ENCODE data around the gene TOM1L1. TPM values are rescaled to one million over a fixed set of nuclear protein-coding genes. Genes with fewer than 3 reads are reported as not detected.
A peak's percentile ranks its signal among the peaks of the same experiment; 100 is the strongest.

Gene TOM1L1
- total RNA-seq, 1 experiment from 2014 or later: 48.1 TPM

- peak overlapping the region; percentile 86 for H3K4me2 ChIP-seq (ENCODE audit: low read length)
- no peaks in the 10 kb centered on the region for H4K20me1 ChIP-seq (ENCODE audit: low read length)
- H3K79me2 ChIP-seq (ENCODE audit: low read length): peaks cover 86% of the 10 kb centered on the region
- H3K27me3 ChIP-seq (ENCODE audit: low read length): no peaks in the 10 kb centered on the region
- TF ChIP-seq CTCF (conservative IDR thresholded peaks at IDR 0.05; ENCODE audit: low read depth, low read length) (no peak), EZH2phosphoT487 (IDR thresholded peaks at IDR 0.05; ENCODE audit: borderline replicate concordance, low read length) (no peak), EZH2 (IDR thresholded peaks at IDR 0.05; ENCODE audit: low read length, unreplicated experiment) (no peak)
- CTCF ChIA-PET: no interaction called here
- peaks cover 24% of the 10 kb centered on the region for H3K4me1 ChIP-seq (ENCODE audit: insufficient read depth, low read length)
- H2AFZ ChIP-seq (ENCODE audit: low read length): peak overlapping the region; percentile 96
- POLR2A ChIA-PET (ENCODE audit: unreplicated experiment): no interaction called here
- BruUV-seq (replicated peaks): no TSS peak
- H3K4me3 ChIP-seq (ENCODE audit: low read length): peak overlapping the region; percentile 92
- H3K9me2 ChIP-seq (replicated peaks; ENCODE audit: low read length): no peaks in the 10 kb centered on the region
- DNase-seq (no peak), ATAC-seq (no peak)
- no peak overlapping the region for H3K27ac ChIP-seq (ENCODE audit: low read length)
- peaks cover 4% of the 10 kb centered on the region; the same call in 1 of the 2 replicates for H3K36me3 ChIP-seq (ENCODE audit: low read depth, low read length)
- no peaks in the 10 kb centered on the region for H3F3A ChIP-seq (ENCODE audit: low read length, unreplicated experiment)
- intact Hi-C loops (cut with micrococcal nuclease): loop anchor here (2.0 kb wide), 1 partner anchor 35 kb away; no protein-coding TSS in a partner anchor
- H3K9me3 ChIP-seq (ENCODE audit: low read length): no peaks in the 10 kb centered on the region
- peak overlapping the region; percentile 91 for H3K9ac ChIP-seq (ENCODE audit: low read length)
Observed at GRCh38 chr17:54969658-54970572, 69.3 kb downstream of the TOM1L1 start.

GRCh38 chr17:54971147-54971546 lies 70.5 kb downstream of the TOM1L1 start:
- Histone ChIP-seq H3K36me3 (ENCODE audit: low read depth, low read length) (no peaks in the 10 kb centered on the region), H2AFZ (ENCODE audit: low read length) (no peak overlapping the region), H3K9ac (ENCODE audit: low read length) (no peak overlapping the region), H3K9me2 (replicated peaks; ENCODE audit: low read length) (no peaks in the 10 kb centered on the region), H3K4me1 (ENCODE audit: insufficient read depth, low read length) (peaks cover 23% of the 10 kb centered on the region), H3K4me3 (ENCODE audit: low read length) (no peak overlapping the region), H3K9me3 (ENCODE audit: low read length) (no peaks in the 10 kb centered on the region), H3K27me3 (ENCODE audit: low read length) (no peaks in the 10 kb centered on the region), H3K4me2 (ENCODE audit: low read length) (no peak overlapping the region), H4K20me1 (ENCODE audit: low read length) (no peaks in the 10 kb centered on the region), H3K27ac (ENCODE audit: low read length) (no peak overlapping the region), H3K79me2 (ENCODE audit: low read length) (peaks cover 73% of the 10 kb centered on the region), H3F3A (ENCODE audit: low read length, unreplicated experiment) (no peaks in the 10 kb centered on the region)
- intact Hi-C loops (cut with micrococcal nuclease): no loop called here
- DNase-seq (no peak), ATAC-seq (no peak)
- no TSS peak for BruUV-seq (replicated peaks)
- ChIA-PET CTCF (no interaction called here), POLR2A (ENCODE audit: unreplicated experiment) (no interaction called here)
- TF ChIP-seq CTCF (conservative IDR thresholded peaks at IDR 0.05; ENCODE audit: low read depth, low read length) (no peak), EZH2 (IDR thresholded peaks at IDR 0.05; ENCODE audit: low read length, unreplicated experiment) (no peak), EZH2phosphoT487 (IDR thresholded peaks at IDR 0.05; ENCODE audit: borderline replicate concordance, low read length) (no peak)

GRCh38 chr17:54971901-54972300 lies 71.2 kb downstream of the TOM1L1 start:
- CTCF ChIA-PET: no interaction called here
- Histone ChIP-seq H3K4me3 (ENCODE audit: low read length) (no peak overlapping the region), H3K27ac (ENCODE audit: low read length) (no peak overlapping the region), H3K9ac (ENCODE audit: low read length) (no peak overlapping the region), H3K4me2 (ENCODE audit: low read length) (no peak overlapping the region), H3K79me2 (ENCODE audit: low read length) (peaks cover 66% of the 10 kb centered on the region), H3K9me3 (ENCODE audit: low read length) (no peaks in the 10 kb centered on the region), H2AFZ (ENCODE audit: low read length) (no peak overlapping the region), H3K27me3 (ENCODE audit: low read length) (no peaks in the 10 kb centered on the region), H3K4me1 (ENCODE audit: insufficient read depth, low read length) (peaks cover 15% of the 10 kb centered on the region), H3K9me2 (replicated peaks; ENCODE audit: low read length) (no peaks in the 10 kb centered on the region), H3K36me3 (ENCODE audit: low read depth, low read length) (no peaks in the 10 kb centered on the region), H3F3A (ENCODE audit: low read length, unreplicated experiment) (no peaks in the 10 kb centered on the region), H4K20me1 (ENCODE audit: low read length) (no peaks in the 10 kb centered on the region)
- DNase-seq: no peak
- POLR2A ChIA-PET (ENCODE audit: unreplicated experiment): no interaction called here
- ATAC-seq: no peak
- no peak for TF ChIP-seq CTCF (conservative IDR thresholded peaks at IDR 0.05; ENCODE audit: low read depth, low read length)
- TF ChIP-seq EZH2 (IDR thresholded peaks at IDR 0.05; ENCODE audit: low read length, unreplicated experiment): no peak
- no peak for TF ChIP-seq EZH2phosphoT487 (IDR thresholded peaks at IDR 0.05; ENCODE audit: borderline replicate concordance, low read length)
- no TSS peak for BruUV-seq (replicated peaks)
- intact Hi-C loops (cut with micrococcal nuclease): no loop called here

Measured in PC-3 (cell line).